ENCODE results near the gene SLC25A40. TPM values are rescaled to one million over a fixed set of nuclear protein-coding genes. Genes with fewer than 3 reads are reported as not detected.

Gene SLC25A40
- total RNA-seq, 1 donor from 2014 or later, result 23.9 TPM

Other genes with a start within 250 kb of the SLC25A40 start
- gene RUNDC3B, start 248.0 kb downstream of the SLC25A40 start, total RNA-seq, result 89.8 TPM
- 14.5 TPM for gene DBF4, start 133 bp upstream of the SLC25A40 start, total RNA-seq
- 90.6 TPM for gene ADAM22, start 57.9 kb upstream of the SLC25A40 start, total RNA-seq